Keratinocyte (primary cell): ENCODE results near the gene SDHAF2. TPM values are rescaled to one million over a fixed set of nuclear protein-coding genes. Genes with fewer than 3 reads are reported as not detected.

Experiments used
- DNase-seq: peaks from one replicate; pipeline ENCODE4 v3.0.0-alpha.2; 2011; ENCODE audit warnings: low read depth, missing footprints, low spot score
- FAIRE-seq: peaks from 2 replicates; lab custom pipeline; 2011; peaks lifted over from hg19 to GRCh38; lab: Jason Lieb, UNC
- H2AFZ ChIP-seq: 2 replicates; pipeline ENCODE4 v1.6.0; 2012; ENCODE audit warnings: low read length, control low read depth, inconsistent platforms; ENCODE audit not compliant: control insufficient read depth
- H3K27ac ChIP-seq: 2 replicates; pipeline ENCODE4 v1.5.1; 2011; ENCODE audit warnings: low read length; ENCODE audit not compliant: control insufficient read depth, insufficient read depth
- H3K27me3 ChIP-seq: 3 replicates; pipeline ENCODE4 v1.6.0; 2011; ENCODE audit warnings: low read length; ENCODE audit not compliant: control insufficient read depth, insufficient read depth; ENCODE audit errors: extremely low read depth
- H3K36me3 ChIP-seq, 2 experiments: 2 replicates in 1 of 2; 3 replicates in 1 of 2; pipeline ENCODE4 v1.5.1; 2011; ENCODE audit warnings: low read length in 2 of 2, mild to moderate bottlenecking in 1 of 2; ENCODE audit not compliant: control insufficient read depth in 2 of 2, insufficient read depth in 2 of 2; ENCODE audit errors: extremely low read depth in 1 of 2
- H3K4me1 ChIP-seq: 3 replicates; pipeline ENCODE4 v1.5.1; 2011; ENCODE audit warnings: low read length; ENCODE audit not compliant: control insufficient read depth, insufficient read depth; ENCODE audit errors: extremely low read depth
- H3K4me2 ChIP-seq: 3 replicates; pipeline ENCODE4 v1.6.0; 2011; ENCODE audit warnings: low read depth, low read length; ENCODE audit not compliant: control insufficient read depth, insufficient read depth; ENCODE audit errors: extremely low read depth
- H3K4me3 ChIP-seq, 3 experiments: fragments of 200-600 bp in 1 of 3; sonication (generic) in 1 of 3; 2 replicates in 2 of 3; 3 replicates in 1 of 3; pipeline ENCODE4 v1.5.1; 2011 to 2016; ENCODE audit warnings: low read length in 3 of 3, mild to moderate bottlenecking in 3 of 3, control low read depth in 2 of 3, inconsistent platforms in 1 of 3, low read depth in 1 of 3, mixed read lengths in 1 of 3, mixed run types in 1 of 3, moderate library complexity in 1 of 3; ENCODE audit not compliant: control insufficient read depth in 2 of 3, insufficient read depth in 2 of 3; ENCODE audit errors: extremely low read depth in 1 of 3
- H3K79me2 ChIP-seq: 2 replicates; pipeline ENCODE4 v1.6.0; 2012; ENCODE audit warnings: low read length; ENCODE audit not compliant: control insufficient read depth, insufficient read depth
- H3K9ac ChIP-seq: 3 replicates; pipeline ENCODE4 v1.6.0; 2011; ENCODE audit warnings: low read length; ENCODE audit not compliant: control insufficient read depth, insufficient read depth; ENCODE audit errors: extremely low read depth
- H3K9me1 ChIP-seq: 3 replicates; pipeline ENCODE4 v1.6.0; 2011; ENCODE audit warnings: low read length; ENCODE audit not compliant: control insufficient read depth, insufficient read depth; ENCODE audit errors: extremely low read depth
- H3K9me3 ChIP-seq: 2 replicates; pipeline ENCODE4 v1.5.1; 2012; ENCODE audit warnings: low read depth, low read length; ENCODE audit not compliant: control insufficient read depth
- H4K20me1 ChIP-seq: 3 replicates; pipeline ENCODE4 v1.6.0; 2011; ENCODE audit warnings: low read length; ENCODE audit not compliant: control insufficient read depth, insufficient read depth; ENCODE audit errors: extremely low read depth
- EZH2 ChIP-seq: IDR thresholded peaks from one replicate; pipeline ENCODE4 v1.6.1; 2012; ENCODE audit warnings: inconsistent platforms, mild to moderate bottlenecking, low read length, moderate library complexity
- dilution Hi-C: fragments of 300-500 bp; cut with MboI; formaldehyde crosslinking; loops from one replicate; pipeline ENCODE4 v1.7.0; 2020; ENCODE audit warnings: low sequenced_read_pairs; ENCODE audit not compliant: extremely low pct_ligation_motif_present
- polyA plus RNA-seq, 5 experiments: library from polyadenylated mRNA; depleted of rRNA in 3 of 5; stranded (reverse) in 3 of 5; stranded (forward) in 1 of 5; unstranded in 1 of 5; fragments of >200 nt; gene quantifications; 1 replicate in 1 of 5; 2 replicates in 3 of 5; 3 replicates in 1 of 5; pipeline versions ENCODE4 v1.2.1 to v1.2.3, GENCODE V29; 2011 to 2012; ENCODE audit warnings: missing spikeins in 2 of 5, low read depth in 1 of 5, low replicate concordance in 1 of 5
- small RNA-seq, 3 experiments: library from RNA; depleted of rRNA; stranded (forward); fragments of <200 nt; gene quantifications; one replicate each; pipeline ENCODE3, GENCODE V24; 2012; ENCODE audit warnings: low read depth in 3 of 3, low replicate concordance in 1 of 3; ENCODE audit not compliant: insufficient read length in 3 of 3
- TF ChIP-seq, protein P1 (sequence below), 3 experiments: IDR thresholded peaks in 1 of 3; conservative IDR thresholded peaks in 1 of 3; optimal IDR thresholded peaks in 1 of 3; 2 replicates in 2 of 3; 3 replicates in 1 of 3; pipeline versions ENCODE3 to v1.5.1; 2011; ENCODE audit warnings: low read length in 3 of 3, mild to moderate bottlenecking in 3 of 3, moderate library complexity in 2 of 3, control low read depth in 1 of 3, inconsistent platforms in 1 of 3; ENCODE audit not compliant: insufficient read depth in 2 of 3; ENCODE audit errors: extremely low read depth in 1 of 3

Gene SDHAF2
- polyA plus RNA-seq, 1 donor (not counting 4 experiments of a cell fraction or from before 2014, with no cell fraction given): 56.4 TPM

DNA sequence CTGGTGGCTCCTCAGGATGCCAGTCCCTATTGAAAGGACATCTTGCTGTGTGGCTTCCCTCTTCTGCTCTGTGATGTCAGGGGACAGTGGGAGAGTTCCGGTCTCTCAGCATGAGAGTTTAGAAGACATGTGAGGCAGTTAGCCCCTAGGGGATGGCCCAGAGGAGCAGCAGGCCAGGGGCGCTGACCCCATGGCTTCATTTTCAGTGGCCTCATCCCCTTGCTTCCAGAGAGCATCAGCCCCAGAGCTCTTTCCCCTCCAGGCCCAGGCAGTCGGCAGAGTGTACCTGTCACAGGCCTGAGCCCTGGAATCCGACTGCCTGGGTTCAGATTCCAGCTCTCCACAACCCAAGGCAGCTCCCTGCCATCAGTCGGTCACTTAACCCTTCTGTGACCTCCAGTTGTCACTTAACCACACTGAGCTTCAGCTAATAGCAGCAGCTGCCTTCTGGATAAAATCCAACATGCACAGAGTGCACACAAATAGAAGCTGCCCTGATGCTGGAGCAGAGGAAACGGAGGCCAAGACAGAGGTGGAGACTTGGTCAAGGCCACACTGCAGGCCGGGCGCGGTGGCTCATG, 64.5 kb downstream of the SDHAF2 start:
- Histone ChIP-seq H3K4me3 (no peak overlapping the region), H3K36me3 (no peaks in the 10 kb centered on the region), H3K27ac (no peak overlapping the region), H2AFZ (no peak overlapping the region), H4K20me1 (no peaks in the 10 kb centered on the region), H3K79me2 (no peaks in the 10 kb centered on the region), H3K4me1 (peaks cover 5% of the 10 kb centered on the region), H3K4me2 (no peak overlapping the region), H3K9ac (no peak overlapping the region), H3K27me3 (peaks cover 7% of the 10 kb centered on the region), H3K9me1 (no peaks in the 10 kb centered on the region), H3K9me3 (no peaks in the 10 kb centered on the region)
- FAIRE-seq (no peak), DNase-seq (no peak)
- TF ChIP-seq EZH2: no peak
- TF ChIP-seq, protein P1, sequence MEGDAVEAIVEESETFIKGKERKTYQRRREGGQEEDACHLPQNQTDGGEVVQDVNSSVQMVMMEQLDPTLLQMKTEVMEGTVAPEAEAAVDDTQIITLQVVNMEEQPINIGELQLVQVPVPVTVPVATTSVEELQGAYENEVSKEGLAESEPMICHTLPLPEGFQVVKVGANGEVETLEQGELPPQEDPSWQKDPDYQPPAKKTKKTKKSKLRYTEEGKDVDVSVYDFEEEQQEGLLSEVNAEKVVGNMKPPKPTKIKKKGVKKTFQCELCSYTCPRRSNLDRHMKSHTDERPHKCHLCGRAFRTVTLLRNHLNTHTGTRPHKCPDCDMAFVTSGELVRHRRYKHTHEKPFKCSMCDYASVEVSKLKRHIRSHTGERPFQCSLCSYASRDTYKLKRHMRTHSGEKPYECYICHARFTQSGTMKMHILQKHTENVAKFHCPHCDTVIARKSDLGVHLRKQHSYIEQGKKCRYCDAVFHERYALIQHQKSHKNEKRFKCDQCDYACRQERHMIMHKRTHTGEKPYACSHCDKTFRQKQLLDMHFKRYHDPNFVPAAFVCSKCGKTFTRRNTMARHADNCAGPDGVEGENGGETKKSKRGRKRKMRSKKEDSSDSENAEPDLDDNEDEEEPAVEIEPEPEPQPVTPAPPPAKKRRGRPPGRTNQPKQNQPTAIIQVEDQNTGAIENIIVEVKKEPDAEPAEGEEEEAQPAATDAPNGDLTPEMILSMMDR (optimal IDR thresholded peaks at IDR 0.05 in 1 of 3, IDR thresholded peaks at IDR 0.05 in 1 of 3, conservative IDR thresholded peaks at IDR 0.05 in 1 of 3; ENCODE audit: extremely low read depth in 1 of 3, insufficient read depth in 2 of 3, low read length in 3 of 3): no peak
- dilution Hi-C loops: no loop called here

GRCh38 chr11:61495801-61496601, 66.1 kb downstream of the SDHAF2 start:
- DNase-seq (no peak), FAIRE-seq (no peak)
- Histone ChIP-seq H4K20me1 (no peaks in the 10 kb centered on the region), H3K9me1 (no peaks in the 10 kb centered on the region), H2AFZ (no peak overlapping the region), H3K27me3 (no peaks in the 10 kb centered on the region), H3K4me2 (no peak overlapping the region), H3K27ac (no peak overlapping the region), H3K4me3 (no peak overlapping the region), H3K36me3 (no peaks in the 10 kb centered on the region), H3K79me2 (no peaks in the 10 kb centered on the region), H3K9me3 (no peaks in the 10 kb centered on the region), H3K4me1 (peaks cover 5% of the 10 kb centered on the region), H3K9ac (no peak overlapping the region)
- dilution Hi-C loops: no loop called here
- TF ChIP-seq EZH2: no peak
- TF ChIP-seq, protein P1 (optimal IDR thresholded peaks at IDR 0.05 in 1 of 3, IDR thresholded peaks at IDR 0.05 in 1 of 3, conservative IDR thresholded peaks at IDR 0.05 in 1 of 3; ENCODE audit: extremely low read depth in 1 of 3, insufficient read depth in 2 of 3, low read length in 3 of 3): no peak

Small RNA genes within 50 kb of the gene (small RNA-seq; reads per million reads assigned to genes)
- 0 reads per million in 3 experiments for gene RN7SL23P

Other genes with a start within 250 kb of the SDHAF2 start
- gene PGA3, start 226.6 kb upstream of the SDHAF2 start, polyA plus RNA-seq: not detected in 3 replicates
- not detected in 3 replicates for gene PGA4, start 207.8 kb upstream of the SDHAF2 start, polyA plus RNA-seq
- gene PGA5, start 188.9 kb upstream of the SDHAF2 start, polyA plus RNA-seq: not detected in 3 replicates
- gene VWCE, start 134.8 kb upstream of the SDHAF2 start, polyA plus RNA-seq: 0.14 to 0.82 TPM (median 0.30 TPM) in 3 replicates
- gene DDB1, start 97.0 kb upstream of the SDHAF2 start, polyA plus RNA-seq: 187 to 236 TPM (median 212 TPM) in 3 replicates
- gene TKFC, start 96.9 kb upstream of the SDHAF2 start, polyA plus RNA-seq: 15.4 to 23.1 TPM (median 18.3 TPM) in 3 replicates
- gene CYB561A3, start 68.2 kb upstream of the SDHAF2 start, polyA plus RNA-seq: 42.3 to 124 TPM (median 62.3 TPM) in 3 replicates
- 66.1 to 118 TPM (median 85.4 TPM) in 3 replicates for gene TMEM138, start 67.8 kb upstream of the SDHAF2 start, polyA plus RNA-seq
- 14.4 to 22.4 TPM (median 17.2 TPM) in 3 replicates for gene TMEM216, start 37.5 kb upstream of the SDHAF2 start, polyA plus RNA-seq
- gene CPSF7, start 149 bp upstream of the SDHAF2 start, polyA plus RNA-seq: 24.6 to 60.6 TPM (median 34.5 TPM) in 3 replicates
- gene LRRC10B, start 78.6 kb downstream of the SDHAF2 start, polyA plus RNA-seq: not detected in 3 replicates
- 2.0 to 4.4 TPM (median 2.6 TPM) in 3 replicates for gene SYT7, start 151.0 kb downstream of the SDHAF2 start, polyA plus RNA-seq